ENCODE results near the gene APOH.

- TF ChIP-seq POLR2AphosphoS5 (IDR thresholded peaks at IDR 0.05) = no peak
- TF ChIP-seq CTCF (IDR thresholded peaks at IDR 0.05) = no peak
- no peak for TF ChIP-seq POLR2A (IDR thresholded peaks at IDR 0.05)
Measured at GRCh38 chr17:66229783-66230538, 746 bp upstream of the APOH start.
